Activated T-cell treated with anti-CD3 and anti-CD28 coated beads for 48 hours (primary cell): Measurements from ENCODE around the gene MOBP.

Experiments
- DNase-seq: peaks from one replicate; pipeline ENCODE4 v3.0.0-alpha.2; 2020; ENCODE audit warnings: low read depth

MOBP gene

DNA sequence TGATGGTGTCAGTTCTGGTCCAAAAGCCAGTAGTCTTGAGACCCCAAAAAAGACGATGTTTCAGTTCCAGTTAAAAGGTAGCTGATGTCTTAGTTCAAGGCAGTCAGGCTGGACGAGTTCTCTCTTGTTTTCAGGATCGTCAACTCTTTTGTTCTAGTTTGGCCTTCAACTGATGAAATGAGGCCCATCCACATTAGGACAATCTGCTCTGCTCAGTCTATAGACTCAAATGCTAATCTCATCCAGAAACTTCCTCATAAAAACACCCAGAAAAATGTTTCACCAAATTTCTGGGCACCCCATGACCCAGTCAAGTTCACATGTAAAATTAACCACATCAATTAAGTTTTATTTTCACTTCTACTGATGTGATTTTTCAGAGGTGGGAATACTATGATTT, 74.0 kb downstream of the MOBP start:
- DNase-seq: no peak

DNA sequence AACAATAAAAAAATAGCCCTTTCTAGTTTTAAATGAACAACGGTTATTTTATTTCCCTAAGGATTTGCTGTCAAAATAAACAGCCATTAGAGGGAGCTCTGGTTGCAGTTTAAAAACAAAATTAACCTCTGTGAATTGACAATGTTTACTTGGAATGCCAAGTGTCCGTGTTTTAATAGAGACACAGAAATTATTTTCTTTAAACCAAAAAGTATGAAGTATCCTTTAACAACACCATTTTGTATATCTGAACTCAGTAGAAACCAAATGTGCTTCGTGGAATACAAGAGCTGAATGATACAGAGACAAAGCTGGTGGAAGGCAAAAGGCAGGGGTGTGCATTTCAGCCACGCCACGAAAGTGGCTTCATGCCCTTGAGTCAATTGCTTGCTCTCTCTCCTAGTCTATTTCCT, 74.4 kb downstream of the MOBP start:
- DNase-seq: no peak

DNA sequence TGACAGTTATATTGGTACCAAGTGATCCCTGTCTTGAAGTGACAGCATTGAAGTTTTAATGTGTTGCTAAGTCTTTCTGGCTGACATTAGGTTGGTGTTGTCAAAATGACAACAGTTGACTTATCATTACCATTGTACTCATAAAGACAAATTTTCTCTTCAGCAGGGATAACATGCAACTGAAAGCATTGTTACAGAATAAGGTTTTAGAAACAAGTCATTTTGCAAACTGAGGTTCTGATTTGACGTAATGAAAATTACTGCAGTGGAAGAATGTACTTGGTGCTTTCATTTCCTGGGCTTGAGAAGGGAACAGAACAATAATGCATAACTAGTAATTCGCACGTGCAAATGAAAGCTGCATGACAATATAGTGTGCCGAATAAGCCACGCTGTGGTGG, 75.1 kb downstream of the MOBP start:
- DNase-seq: no peak

DNA sequence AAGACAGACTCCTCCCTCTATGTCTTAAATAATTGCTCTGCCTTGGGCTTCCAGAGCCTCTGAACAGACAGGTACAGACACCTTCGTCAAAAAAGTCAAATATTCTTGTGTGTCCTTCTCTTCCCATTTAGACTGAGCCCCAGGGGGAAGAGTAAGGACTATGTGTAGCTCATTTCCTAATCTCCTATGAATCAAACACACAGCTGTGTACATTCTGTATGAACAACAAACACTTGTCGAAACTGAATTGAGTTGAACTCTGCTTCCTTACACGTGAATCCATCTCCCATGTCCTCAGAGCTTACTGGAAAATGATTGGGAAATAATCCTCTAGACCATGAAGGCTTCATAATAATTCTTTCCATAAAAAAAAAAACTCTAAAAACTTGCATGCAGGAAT, 80.8 kb downstream of the MOBP start:
- no peak for DNase-seq

DNA sequence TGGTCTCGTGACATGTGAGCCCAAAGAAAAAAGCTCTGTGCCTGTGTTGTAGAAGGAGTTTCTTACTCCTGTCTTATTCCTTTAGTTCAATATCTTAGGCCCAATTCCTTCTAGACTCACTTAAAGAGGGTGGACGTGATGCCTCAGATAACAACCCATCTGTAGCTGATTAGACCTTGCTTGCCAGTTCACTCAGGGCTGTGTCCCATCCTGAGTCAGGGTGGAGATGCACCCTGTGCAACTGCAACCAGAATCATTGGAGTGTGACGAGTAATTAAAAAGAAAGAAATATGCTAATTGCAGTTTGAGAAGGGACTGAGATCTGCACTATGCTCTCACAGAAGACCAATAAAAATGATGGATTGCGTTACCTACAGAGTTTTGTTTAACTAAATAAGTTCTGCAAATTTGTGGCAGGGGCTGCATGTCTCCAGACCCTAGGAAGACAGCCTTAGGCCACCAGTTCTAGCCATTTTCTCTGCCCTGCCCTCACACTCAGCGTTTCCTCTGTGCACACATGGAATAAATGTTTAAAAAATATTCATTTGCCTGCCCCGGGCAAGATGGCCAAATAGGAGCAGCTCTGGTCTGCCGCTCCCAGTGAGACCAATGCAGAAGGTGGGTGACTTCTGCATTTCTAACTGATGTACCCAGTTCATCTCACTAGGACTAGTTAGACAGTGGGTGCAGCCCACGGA, 83.0 kb downstream of the MOBP start:
- no peak for DNase-seq
